Measurements from ENCODE around the gene MFGE8. TPM values are rescaled to one million over a fixed set of nuclear protein-coding genes. Genes with fewer than 3 reads are reported as not detected.

MFGE8 gene
- total and polyA plus RNA-seq, 9 of the 15 experiments (the other 6 are each of a cell fraction or from before 2014, with no cell fraction given), result 2.3 to 142 (median 62.3) TPM

DNA sequence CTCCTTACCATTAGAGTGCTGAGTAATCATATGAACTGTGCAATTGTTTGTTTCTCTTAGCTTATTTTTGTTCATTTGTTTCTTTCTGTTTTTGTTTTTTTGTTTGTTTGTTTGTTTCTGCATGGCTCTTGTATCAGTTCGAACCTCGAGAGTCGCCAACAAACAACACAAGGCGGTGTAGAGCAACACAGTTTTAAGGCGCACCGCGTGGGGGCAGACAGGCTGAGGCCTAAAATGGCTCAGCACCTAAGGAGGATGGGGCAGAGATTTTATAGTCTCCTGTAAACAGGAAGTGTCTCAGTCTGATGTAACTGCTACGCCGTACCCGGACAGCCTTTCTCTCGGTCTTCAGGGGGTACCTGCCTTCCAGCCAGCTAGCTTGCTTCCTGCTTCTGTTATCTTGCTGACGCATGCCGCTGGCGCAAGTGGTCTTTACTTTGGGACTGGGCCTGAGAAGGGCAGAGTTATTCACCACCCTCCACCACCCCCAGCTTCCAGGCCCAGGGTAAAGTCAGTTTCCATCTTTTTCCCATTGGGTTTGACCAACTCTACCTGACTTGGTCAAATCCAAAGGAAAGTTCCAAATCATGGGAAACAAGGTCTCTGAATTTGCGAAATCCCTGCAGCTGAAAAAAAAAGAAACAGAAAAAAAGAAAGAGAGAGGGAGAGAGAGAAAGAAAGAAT, 25.8 kb upstream of the MFGE8 start (continued):
- TF ChIP-seq, protein P1, sequence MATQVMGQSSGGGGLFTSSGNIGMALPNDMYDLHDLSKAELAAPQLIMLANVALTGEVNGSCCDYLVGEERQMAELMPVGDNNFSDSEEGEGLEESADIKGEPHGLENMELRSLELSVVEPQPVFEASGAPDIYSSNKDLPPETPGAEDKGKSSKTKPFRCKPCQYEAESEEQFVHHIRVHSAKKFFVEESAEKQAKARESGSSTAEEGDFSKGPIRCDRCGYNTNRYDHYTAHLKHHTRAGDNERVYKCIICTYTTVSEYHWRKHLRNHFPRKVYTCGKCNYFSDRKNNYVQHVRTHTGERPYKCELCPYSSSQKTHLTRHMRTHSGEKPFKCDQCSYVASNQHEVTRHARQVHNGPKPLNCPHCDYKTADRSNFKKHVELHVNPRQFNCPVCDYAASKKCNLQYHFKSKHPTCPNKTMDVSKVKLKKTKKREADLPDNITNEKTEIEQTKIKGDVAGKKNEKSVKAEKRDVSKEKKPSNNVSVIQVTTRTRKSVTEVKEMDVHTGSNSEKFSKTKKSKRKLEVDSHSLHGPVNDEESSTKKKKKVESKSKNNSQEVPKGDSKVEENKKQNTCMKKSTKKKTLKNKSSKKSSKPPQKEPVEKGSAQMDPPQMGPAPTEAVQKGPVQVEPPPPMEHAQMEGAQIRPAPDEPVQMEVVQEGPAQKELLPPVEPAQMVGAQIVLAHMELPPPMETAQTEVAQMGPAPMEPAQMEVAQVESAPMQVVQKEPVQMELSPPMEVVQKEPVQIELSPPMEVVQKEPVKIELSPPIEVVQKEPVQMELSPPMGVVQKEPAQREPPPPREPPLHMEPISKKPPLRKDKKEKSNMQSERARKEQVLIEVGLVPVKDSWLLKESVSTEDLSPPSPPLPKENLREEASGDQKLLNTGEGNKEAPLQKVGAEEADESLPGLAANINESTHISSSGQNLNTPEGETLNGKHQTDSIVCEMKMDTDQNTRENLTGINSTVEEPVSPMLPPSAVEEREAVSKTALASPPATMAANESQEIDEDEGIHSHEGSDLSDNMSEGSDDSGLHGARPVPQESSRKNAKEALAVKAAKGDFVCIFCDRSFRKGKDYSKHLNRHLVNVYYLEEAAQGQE (IDR thresholded peaks at IDR 0.05; ENCODE audit: borderline replicate concordance), result peak; percentile 75; the same call in 1 of the 2 replicates
- TF ChIP-seq, protein P1 (CRISPR knock-in tag; IDR thresholded peaks at IDR 0.05; ENCODE audit: low read depth), result no peak
- TF ChIP-seq MYC (IDR thresholded peaks at IDR 0.05; ENCODE audit: low read depth, low read length) (peak; percentile 64; the same call in 1 of the 2 replicates), MYC (CRISPR knock-in tag; IDR thresholded peaks at IDR 0.05; ENCODE audit: borderline replicate concordance, low read depth) (no peak), MIER1 (IDR thresholded peaks at IDR 0.05; ENCODE audit: low read depth) (no peak), KAT8 (IDR thresholded peaks at IDR 0.05; ENCODE audit: low read depth) (no peak)

Measured in K562 (cell line).